HG02678 (cell line): ENCODE data around the gene CPSF7.

Source experiments
- ATAC-seq: cut with Tn5 transposase; IDR thresholded peaks from one replicate; pipeline ENCODE4 v1.9.1; 2021; ENCODE audit warnings: mild to moderate bottlenecking, moderate library complexity; ENCODE audit not compliant: unreplicated experiment

Gene CPSF7

DNA sequence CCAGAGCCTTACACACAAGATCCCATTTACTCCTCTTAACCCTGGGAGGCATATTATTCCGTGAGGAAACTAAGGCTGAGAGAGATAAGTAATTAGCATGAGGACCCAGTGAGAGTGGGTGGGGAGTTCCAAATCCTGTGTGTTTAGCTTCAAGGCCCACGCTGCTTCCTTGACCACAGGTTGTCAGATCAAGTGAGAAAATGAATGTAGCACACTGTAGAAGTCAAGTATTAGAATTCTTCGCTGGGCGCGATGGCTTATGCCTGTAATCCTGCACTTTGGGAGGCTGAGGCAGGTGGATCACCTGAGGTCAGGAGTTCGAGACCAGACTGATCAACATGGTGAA lies 71.9 kb downstream of the CPSF7 start:
- ATAC-seq: no peak

DNA sequence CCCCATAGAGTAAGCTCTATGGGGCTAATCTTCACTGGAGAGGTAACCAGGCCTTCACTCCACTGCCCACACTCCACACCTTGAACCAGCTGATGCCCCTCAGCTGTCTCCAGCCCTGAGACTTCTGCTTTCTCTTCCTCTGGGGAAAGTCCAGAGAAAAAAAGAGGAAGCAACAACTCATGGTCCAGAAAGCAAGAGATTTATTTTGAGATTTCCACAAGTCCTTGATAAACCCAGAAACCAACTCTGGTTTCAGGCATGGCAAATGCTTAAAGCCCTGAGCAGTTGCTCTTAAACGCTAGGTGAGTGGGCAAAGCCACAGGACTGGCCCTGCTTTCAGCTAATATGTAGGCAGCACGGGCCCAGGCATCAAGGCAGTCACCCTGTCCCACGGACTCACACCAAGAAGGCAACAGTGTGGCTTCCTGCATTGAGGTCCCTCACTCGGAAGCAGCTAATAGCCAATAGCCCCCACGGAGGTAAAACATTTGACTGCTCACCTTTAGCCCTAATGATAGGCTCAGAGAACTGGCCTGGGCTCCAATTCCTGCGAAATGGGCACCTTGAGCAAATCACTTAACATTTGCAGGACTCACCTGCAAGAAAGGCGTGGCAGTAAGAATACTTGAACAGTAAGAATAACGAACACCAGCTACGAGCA lies 72.4 kb downstream of the CPSF7 start:
- peak; percentile 44 for ATAC-seq

GRCh38 chr11:61356706-61357105 lies 73.1 kb downstream of the CPSF7 start:
- no peak for ATAC-seq

DNA sequence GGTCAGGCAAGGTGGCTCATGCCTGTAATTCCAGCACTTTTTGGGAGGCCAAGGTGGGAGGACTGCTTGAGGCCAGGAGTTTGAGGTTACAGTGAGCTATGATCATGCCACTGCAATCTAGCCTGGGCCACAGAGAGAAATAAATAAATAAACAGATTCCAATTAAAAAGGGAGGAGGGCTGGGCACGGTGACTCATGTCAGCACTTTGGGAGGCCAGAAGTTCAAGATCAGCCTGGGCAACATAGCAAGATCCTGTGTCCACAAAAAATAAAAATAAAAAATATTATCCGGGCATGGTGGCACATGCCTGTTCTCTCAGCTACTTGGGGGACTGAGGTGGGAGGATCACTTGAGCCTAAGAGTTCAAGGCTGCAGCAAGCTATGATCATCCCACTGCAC lies 75.6 kb downstream of the CPSF7 start:
- ATAC-seq: no peak

DNA sequence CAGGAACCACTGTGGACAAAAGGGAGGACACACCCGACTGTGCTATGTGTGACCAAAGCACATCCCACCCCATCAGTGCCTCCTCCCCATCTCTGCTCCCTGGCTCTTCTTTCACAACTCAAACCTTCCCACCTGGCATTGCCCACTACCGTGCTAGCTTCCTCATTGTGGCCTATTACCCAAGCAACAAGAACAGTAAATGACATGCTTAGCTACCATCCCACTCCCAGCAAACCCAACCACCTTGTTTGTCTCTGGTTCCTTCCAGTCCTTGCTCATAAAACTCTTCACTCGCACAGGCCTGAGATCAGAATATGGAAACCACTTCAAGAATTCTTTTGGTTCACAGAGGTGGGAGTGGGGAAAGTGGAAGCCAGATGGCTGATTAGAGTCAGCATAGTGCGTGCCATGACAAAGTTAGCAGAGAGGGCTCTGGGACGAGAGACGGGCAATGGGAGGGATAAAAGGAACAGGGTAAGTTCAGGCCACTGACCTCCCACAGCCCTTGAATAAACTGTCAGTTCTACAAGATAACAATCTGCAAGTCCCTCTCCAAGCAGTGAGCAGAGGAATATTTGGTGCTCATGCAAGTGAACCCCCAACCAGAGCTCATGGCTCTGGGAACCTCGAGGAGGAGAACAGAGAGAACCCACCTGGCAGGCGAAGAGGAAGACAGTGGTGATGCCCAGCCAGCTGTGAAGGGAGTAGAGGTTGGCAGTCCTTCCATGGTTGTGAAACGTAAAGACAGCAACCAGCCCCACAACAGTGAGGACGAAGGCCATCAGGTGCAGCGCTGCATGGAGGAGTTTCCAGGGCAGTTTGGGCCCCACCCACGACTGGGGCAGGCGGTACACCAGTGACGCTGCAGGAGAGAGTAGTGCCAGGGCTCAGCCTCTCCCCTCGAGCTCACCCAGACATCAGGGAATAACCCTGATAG lies 76.4 kb downstream of the CPSF7 start:
- no peak for ATAC-seq
